DND-41 (cell line): ENCODE measurements around the gene ADAMTS16.

Experiments
- CTCF ChIP-seq: IDR thresholded peaks from 2 replicates; pipeline ENCODE4 v1.5.1; 2012; ENCODE audit warnings: borderline replicate concordance, low read length, moderate library complexity, mild to moderate bottlenecking; ENCODE audit not compliant: poor library complexity, severe bottlenecking; ENCODE audit errors: extremely low read depth
- EZH2 ChIP-seq: IDR thresholded peaks from 3 replicates; pipeline ENCODE4 v1.6.1; 2012; ENCODE audit warnings: borderline replicate concordance, low read depth, mild to moderate bottlenecking, moderate library complexity, low read length, inconsistent platforms; ENCODE audit not compliant: severe bottlenecking

DNA sequence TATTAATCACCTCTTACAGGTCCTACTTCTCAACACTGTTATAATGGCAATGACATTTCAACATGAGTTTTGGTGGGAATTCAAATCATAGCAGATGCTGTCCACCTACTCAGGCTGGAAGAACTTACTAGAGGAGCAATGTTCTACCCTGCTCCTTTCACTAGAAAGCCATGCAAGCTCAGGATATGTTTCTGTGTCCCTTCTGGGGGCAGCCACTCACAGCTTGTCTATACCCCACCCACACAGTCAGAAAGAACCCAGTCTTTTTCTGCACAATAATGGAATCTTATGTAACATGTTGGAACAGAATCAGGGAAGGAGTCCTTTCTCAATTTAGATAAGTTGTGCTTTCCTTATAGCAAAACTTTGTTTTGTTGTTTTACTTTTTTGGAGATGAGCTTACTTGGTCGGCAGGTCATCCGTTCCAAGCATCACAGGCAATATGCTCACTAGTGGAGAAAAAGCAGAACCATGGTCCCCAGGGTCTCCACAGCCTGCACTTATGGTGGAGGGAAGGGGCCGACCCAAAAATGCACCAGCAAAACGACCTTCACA lies 229.0 kb downstream of the ADAMTS16 start:
- TF ChIP-seq CTCF (no peak), EZH2 (no peak)
